ENCODE data around the gene PJA1.

- TF ChIP-seq ZBTB7A (IDR thresholded peaks at IDR 0.05; ENCODE audit: low read depth) (no peak), USF1 (IDR thresholded peaks at IDR 0.05) (no peak), REST (IDR thresholded peaks at IDR 0.05; ENCODE audit: low read depth) (no peak), FOXM1 (IDR thresholded peaks at IDR 0.05; ENCODE audit: borderline replicate concordance, low read depth) (no peak), MAX (IDR thresholded peaks at IDR 0.05) (no peak), NFIC (IDR thresholded peaks at IDR 0.05) (no peak)
Observed at GRCh38 chrX:69189576-69190371, 24.5 kb upstream of the PJA1 start.
